Body of pancreas (tissue), 4 donors: ENCODE data around the gene PIK3CB.

ENCODE experiments used
- POLR2A ChIP-seq, 3 donors: fragments of 450-650 bp; IDR thresholded peaks; one replicate each; pipeline ENCODE4 v1.6.1; 2016; ENCODE audit warnings: antibody characterized with exemption in 3 of 3, mild to moderate bottlenecking in 2 of 3
- TF ChIP-seq, protein P1 (sequence below), 7 experiments: fragments of 450-650 bp in 4 of 7; fragments of 200-600 bp in 3 of 7; sonication (generic) in 3 of 7; IDR thresholded peaks; one replicate each; pipeline ENCODE4 v1.5.1; 2016 to 2019; ENCODE audit warnings: antibody characterized with exemption in 7 of 7

DNA sequence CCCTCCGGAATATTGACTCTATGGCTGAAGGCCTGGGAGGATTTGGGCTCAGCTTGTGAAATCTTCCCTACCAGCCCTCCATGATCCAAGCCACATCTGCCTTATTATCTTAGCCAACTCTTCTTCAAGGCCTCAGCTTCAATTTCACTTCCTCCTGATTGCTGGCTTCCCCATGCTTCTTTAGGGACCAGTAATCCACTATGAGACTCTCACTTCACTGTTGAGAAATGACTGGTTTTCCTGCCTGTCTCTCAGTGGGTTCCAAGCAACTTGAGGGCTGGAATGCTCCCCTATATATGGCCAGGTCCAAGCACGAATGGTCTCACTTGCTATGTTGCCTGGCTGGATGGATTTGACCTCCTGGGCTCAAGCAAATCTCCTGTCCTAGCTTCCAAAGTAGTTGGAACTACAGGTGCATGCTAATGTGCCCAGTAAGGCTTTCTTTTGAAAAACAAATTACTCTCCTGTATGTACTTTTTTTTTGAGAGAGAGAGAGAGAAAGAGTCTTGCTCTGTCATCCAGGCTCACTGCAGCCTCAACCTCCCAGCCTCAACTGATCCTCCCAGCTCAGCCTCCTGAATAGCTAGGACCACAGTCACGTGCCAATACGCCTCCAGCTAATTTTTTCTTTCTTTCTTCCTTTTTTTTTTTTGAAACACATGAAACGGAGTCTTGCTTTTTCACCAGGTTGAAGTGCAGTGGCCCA is 7.9 kb upstream of the PIK3CB start:
- TF ChIP-seq, protein P1, sequence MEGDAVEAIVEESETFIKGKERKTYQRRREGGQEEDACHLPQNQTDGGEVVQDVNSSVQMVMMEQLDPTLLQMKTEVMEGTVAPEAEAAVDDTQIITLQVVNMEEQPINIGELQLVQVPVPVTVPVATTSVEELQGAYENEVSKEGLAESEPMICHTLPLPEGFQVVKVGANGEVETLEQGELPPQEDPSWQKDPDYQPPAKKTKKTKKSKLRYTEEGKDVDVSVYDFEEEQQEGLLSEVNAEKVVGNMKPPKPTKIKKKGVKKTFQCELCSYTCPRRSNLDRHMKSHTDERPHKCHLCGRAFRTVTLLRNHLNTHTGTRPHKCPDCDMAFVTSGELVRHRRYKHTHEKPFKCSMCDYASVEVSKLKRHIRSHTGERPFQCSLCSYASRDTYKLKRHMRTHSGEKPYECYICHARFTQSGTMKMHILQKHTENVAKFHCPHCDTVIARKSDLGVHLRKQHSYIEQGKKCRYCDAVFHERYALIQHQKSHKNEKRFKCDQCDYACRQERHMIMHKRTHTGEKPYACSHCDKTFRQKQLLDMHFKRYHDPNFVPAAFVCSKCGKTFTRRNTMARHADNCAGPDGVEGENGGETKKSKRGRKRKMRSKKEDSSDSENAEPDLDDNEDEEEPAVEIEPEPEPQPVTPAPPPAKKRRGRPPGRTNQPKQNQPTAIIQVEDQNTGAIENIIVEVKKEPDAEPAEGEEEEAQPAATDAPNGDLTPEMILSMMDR (IDR thresholded peaks at IDR 0.05): no peak
- no peak for TF ChIP-seq POLR2A (IDR thresholded peaks at IDR 0.05)
